ENCODE data around the gene EXT2. TPM values are rescaled to one million over a fixed set of nuclear protein-coding genes. Genes with fewer than 3 reads are reported as not detected.

EXT2 gene
- total RNA-seq = 324 and 375 TPM in 2 replicates

DNA sequence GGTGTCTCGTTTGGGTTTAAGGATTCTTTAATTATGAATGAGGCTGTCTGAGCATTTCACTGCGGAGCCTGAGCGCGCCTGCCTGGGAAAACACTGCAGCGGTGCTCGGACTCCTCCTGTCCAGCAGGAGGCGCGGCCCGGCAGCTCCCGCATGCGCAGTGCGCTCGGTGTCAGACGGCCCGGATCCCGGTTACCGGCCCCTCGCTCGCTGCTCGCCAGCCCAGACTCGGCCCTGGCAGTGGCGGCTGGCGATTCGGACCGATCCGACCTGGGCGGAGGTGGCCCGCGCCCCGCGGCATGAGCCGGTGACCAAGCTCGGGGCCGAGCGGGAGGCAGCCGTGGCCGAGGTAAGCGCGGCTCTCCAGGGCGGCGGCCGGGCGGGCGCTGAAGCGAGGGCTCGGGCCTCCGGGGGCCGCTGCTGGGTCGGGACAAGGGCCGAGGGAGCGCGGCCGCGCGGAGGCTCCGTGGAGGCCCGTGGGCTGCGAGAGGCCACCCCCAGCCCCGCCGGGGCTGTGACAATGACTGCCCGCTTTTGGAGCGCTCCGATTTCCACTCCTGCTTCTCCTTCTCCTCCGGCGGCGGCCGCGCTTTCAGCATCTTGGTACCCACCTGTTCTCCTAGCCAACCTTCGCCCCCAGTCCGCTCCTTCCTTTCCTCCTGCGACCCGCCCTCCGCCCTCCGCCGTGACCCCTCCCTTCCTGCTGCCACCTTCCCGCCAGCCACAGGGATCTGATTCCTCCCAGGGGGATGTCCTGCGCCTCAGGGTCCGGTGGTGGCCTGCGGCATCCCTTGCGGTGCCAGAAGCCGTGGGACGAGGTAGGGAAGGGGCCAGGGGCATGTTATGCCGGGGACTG, at the start of gene EXT2:
EXT2 (plus strand) TSS at position 173 of the 854 bp plus-strand sequence. CDS start 12,035 bp downstream, outside the sequence.

GRCh38 chr11:44047931-44048431, 47.5 kb upstream of the EXT2 start, which contains the start of gene ACCSL:
Gene ACCSL, plus strand, starts transcription at chr11:44047981. Its CDS starts 56 bp downstream, at chr11:44048037.

DNA sequence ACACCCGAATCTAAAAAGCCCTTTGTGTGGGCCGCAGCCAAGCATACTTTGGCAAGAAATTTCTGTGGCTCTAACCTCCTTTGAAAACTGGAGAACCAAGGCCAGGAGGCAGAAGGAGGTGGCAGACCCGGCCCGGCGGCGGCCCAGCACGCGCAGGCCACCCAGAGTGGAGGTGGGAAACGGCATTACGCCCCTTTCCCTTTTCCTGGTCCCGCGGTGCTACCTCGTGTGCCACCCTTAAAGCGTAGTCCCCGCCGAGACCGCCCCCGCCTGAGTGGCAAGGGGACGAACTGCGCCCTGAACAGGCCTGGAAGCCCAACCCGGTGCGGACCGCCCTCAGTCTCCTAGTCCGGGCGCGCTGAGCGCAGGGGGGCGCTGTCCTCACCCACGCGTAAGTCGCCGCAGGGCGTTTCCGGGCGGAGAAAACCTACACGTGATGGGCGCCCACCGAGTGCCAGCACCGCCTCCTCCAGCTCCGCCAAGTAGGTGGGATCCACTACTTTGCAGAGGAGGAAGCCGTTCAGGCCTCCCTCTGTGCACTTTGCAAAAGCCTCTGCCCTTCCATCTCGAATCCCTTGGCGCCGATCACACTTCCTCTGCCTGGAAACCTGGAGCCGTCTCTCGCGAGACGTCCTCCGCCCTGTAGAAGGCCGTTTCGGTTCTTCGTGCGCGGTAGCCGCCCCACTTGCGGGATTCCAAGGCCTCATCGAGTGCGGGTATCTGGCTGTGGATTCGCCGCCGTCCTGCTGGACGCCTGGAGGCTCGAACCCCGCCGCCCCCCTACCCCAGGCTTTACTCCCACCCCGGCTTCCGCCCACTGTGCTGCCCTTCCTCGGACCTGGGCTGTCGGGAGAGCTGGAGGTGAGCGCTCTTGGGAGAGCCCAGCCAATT, 29.4 kb upstream of the EXT2 start, which contains the start of gene ACCS:
ACCS (plus strand) TSS at position 430 of the 891 bp plus-strand sequence. CDS start 1,358 bp downstream, outside the sequence.

Other genes with a start within 250 kb of the EXT2 start
- gene ALKBH3, start 214.8 kb upstream of the EXT2 start, total RNA-seq = 22.0 and 22.3 TPM in 2 replicates
- 0.97 and 1.5 TPM in 2 replicates for gene C11orf96, start 153.0 kb upstream of the EXT2 start, total RNA-seq
- gene ACCSL, start 47.7 kb upstream of the EXT2 start, total RNA-seq = not detected in 2 replicates
- 6.4 and 6.5 TPM in 2 replicates for gene ACCS, start 29.4 kb upstream of the EXT2 start, total RNA-seq
- not detected in 2 replicates for gene ALX4, start 214.5 kb downstream of the EXT2 start, total RNA-seq